Fibroblast of mammary gland (primary cell): ENCODE results near the gene PAFAH2.
"Not testable (repeated sequence)": the region's sequence is repeated elsewhere in the genome, so short reads cannot be mapped to it uniquely, and the experiment has no call there.

ENCODE experiments used
- DNase-seq: peaks from one replicate; pipeline ENCODE4 v3.0.0-alpha.2; 2010; ENCODE audit warnings: low read depth
- H3K4me3 ChIP-seq: 2 replicates; pipeline ENCODE4 v1.5.1; 2011; ENCODE audit warnings: low read depth, mild to moderate bottlenecking, low read length, moderate library complexity; ENCODE audit not compliant: control insufficient read depth
- CTCF ChIP-seq: conservative IDR thresholded peaks from 2 replicates; pipeline ENCODE4 v1.5.1; 2011; ENCODE audit warnings: low read depth, low read length, inconsistent platforms; ENCODE audit not compliant: control insufficient read depth, insufficient read depth

The PAFAH2 gene

GRCh38 chr1:25944986-25945385 lies 52.9 kb downstream of the PAFAH2 start:
- TF ChIP-seq CTCF = no peak
- no peak overlapping the region for H3K4me3 ChIP-seq
- peak; percentile 23 for DNase-seq

- DNase-seq, H3K4me3 ChIP-seq: not testable (repeated sequence)
Observed at GRCh38 chr1:25943511-25943910, 54.4 kb downstream of the PAFAH2 start.

GRCh38 chr1:25936947-25937346 lies 60.9 kb downstream of the PAFAH2 start:
- TF ChIP-seq CTCF = no peak
- no peak for DNase-seq
- no peak overlapping the region for H3K4me3 ChIP-seq

- H3K4me3 ChIP-seq = no peak overlapping the region
- DNase-seq = no peak
- TF ChIP-seq CTCF = no peak
Observed at GRCh38 chr1:25933479-25934365, 64.1 kb downstream of the PAFAH2 start.

- not testable (repeated sequence) for H3K4me3 ChIP-seq, DNase-seq
Observed at GRCh38 chr1:25932811-25933400, 65.0 kb downstream of the PAFAH2 start.

- DNase-seq = no peak
- no peak for TF ChIP-seq CTCF
- H3K4me3 ChIP-seq = no peak overlapping the region
Observed at GRCh38 chr1:25932321-25932720, 65.5 kb downstream of the PAFAH2 start.

- no peak overlapping the region for H3K4me3 ChIP-seq
- TF ChIP-seq CTCF = no peak
- DNase-seq = no peak
Observed at GRCh38 chr1:25929016-25929415, 68.8 kb downstream of the PAFAH2 start.
